SU-DHL-6 (cell line): ENCODE results near the gene NDC80.

Source experiments
- H2AFZ ChIP-seq: fragments of 200-600 bp; sonication (generic); 2 replicates; pipeline ENCODE4 v1.6.1; 2014; ENCODE audit warnings: low read depth, mild to moderate bottlenecking, moderate library complexity, mixed read lengths, antibody characterized with exemption, low read length; ENCODE audit not compliant: severe bottlenecking
- H3F3A ChIP-seq: fragments of 200-600 bp; shearing (Covaris generic); 2 replicates; pipeline ENCODE4 v1.6.0; 2016; ENCODE audit warnings: antibody characterized with exemption, mild to moderate bottlenecking; ENCODE audit not compliant: insufficient read depth
- H3K27ac ChIP-seq: fragments of 200-600 bp; sonication (generic); 2 replicates; pipeline ENCODE4 v1.5.1; 2016; ENCODE audit warnings: low read depth, mild to moderate bottlenecking, low read length, moderate library complexity, mixed read lengths
- H3K27me3 ChIP-seq: fragments of 200-600 bp; sonication (generic), shearing (Covaris generic); 2 replicates; pipeline ENCODE4 v1.6.0; 2014; ENCODE audit warnings: mild to moderate bottlenecking, low read length
- H3K36me3 ChIP-seq: fragments of 200-600 bp; sonication (generic); 2 replicates; pipeline ENCODE4 v1.6.1; 2014; ENCODE audit warnings: mild to moderate bottlenecking, low read length, mixed read lengths
- H3K4me2 ChIP-seq: fragments of 300-600, 200-600 bp; shearing (Covaris generic), sonication (generic); 2 replicates; pipeline ENCODE4 v1.6.0; 2014; ENCODE audit warnings: low read length, low read depth, mild to moderate bottlenecking; ENCODE audit not compliant: poor library complexity, severe bottlenecking
- H3K4me3 ChIP-seq: fragments of 200-600 bp; sonication (generic); 2 replicates; pipeline ENCODE4 v1.5.1; 2014; ENCODE audit warnings: antibody characterized with exemption, low read length, mild to moderate bottlenecking, mixed read lengths; ENCODE audit not compliant: insufficient read depth, poor library complexity, severe bottlenecking
- H3K79me2 ChIP-seq: fragments of 200-600 bp; sonication (generic); 2 replicates; pipeline ENCODE4 v1.6.1; 2014; ENCODE audit warnings: mild to moderate bottlenecking, low read length, moderate library complexity; ENCODE audit not compliant: insufficient read depth
- H3K9ac ChIP-seq: fragments of 200-600 bp; sonication (generic); 2 replicates; pipeline ENCODE4 v1.7.0; 2014; ENCODE audit warnings: mild to moderate bottlenecking, low read length
- H3K9me2 ChIP-seq: fragments of 200-600 bp; sonication (generic); replicated peaks from 2 replicates; pipeline ENCODE4 v1.6.1; 2014; ENCODE audit warnings: low read length; ENCODE audit not compliant: insufficient read depth
- H3K9me3 ChIP-seq: fragments of 200-600 bp; sonication (generic); 2 replicates; pipeline ENCODE4 v1.6.1; 2014; ENCODE audit warnings: low read length, mixed read lengths; ENCODE audit not compliant: insufficient read depth
- H4K20me1 ChIP-seq: fragments of 200-600 bp; sonication (generic); 2 replicates; pipeline ENCODE4 v1.6.1; 2014; ENCODE audit warnings: low read depth, mild to moderate bottlenecking, antibody characterized with exemption, low read length, moderate library complexity, mixed read lengths
- EZH2phosphoT487 ChIP-seq: fragments of 200-600 bp; sonication (generic), shearing (Covaris generic); conservative IDR thresholded peaks from 2 replicates; pipeline ENCODE4 v1.6.1; 2018; ENCODE audit warnings: mild to moderate bottlenecking, antibody characterized with exemption, low read length, moderate library complexity, mixed read lengths
- TF ChIP-seq, protein P1 (sequence below): fragments of 200-600 bp; sonication (generic); IDR thresholded peaks from one replicate; pipeline ENCODE4 v1.5.1; 2017; ENCODE audit warnings: antibody characterized with exemption, mild to moderate bottlenecking, low read length, moderate library complexity; ENCODE audit not compliant: insufficient read depth, poor library complexity, severe bottlenecking

The NDC80 gene

DNA sequence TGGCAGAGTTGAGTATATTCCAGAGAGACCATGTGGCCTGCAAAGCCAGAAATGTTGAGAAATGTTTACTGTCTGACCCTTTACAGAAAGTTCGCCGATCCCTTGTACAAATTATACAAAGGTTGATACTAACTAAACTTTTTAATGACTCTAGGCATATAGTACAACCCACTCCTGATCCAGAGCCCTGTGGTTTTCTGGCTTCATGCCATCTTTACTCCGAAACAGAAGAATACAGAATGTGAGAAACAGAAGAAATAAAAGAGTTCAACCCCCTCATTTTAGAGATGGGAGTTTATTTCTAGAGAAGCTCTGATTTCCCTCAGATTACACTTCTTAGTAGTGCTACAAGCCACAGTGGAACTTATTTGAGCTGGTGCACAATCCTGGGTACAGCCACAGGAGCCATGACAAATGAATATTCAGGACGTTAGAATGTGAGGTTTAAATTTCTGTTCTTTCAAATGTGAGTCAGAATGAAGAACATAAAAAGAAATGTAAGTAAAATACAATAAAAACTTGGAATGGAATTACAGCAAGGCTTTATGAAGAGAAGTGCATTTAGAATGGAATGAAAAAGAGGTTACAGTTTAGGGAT, 46.1 kb downstream of the NDC80 start:
- Histone ChIP-seq H2AFZ (no peak overlapping the region), H3K9ac (no peak overlapping the region), H3K9me3 (no peaks in the 10 kb centered on the region), H3K27me3 (no peaks in the 10 kb centered on the region), H3K36me3 (peaks cover 18% of the 10 kb centered on the region; the same call in 1 of the 2 replicates), H3K4me2 (no peak overlapping the region), H3K27ac (no peak overlapping the region), H3K9me2 (no peaks in the 10 kb centered on the region), H4K20me1 (no peaks in the 10 kb centered on the region), H3F3A (peaks cover 23% of the 10 kb centered on the region; the same call in 1 of the 2 replicates), H3K4me3 (no peak overlapping the region), H3K79me2 (no peaks in the 10 kb centered on the region)
- no peak for TF ChIP-seq EZH2phosphoT487
- TF ChIP-seq, protein P1, sequence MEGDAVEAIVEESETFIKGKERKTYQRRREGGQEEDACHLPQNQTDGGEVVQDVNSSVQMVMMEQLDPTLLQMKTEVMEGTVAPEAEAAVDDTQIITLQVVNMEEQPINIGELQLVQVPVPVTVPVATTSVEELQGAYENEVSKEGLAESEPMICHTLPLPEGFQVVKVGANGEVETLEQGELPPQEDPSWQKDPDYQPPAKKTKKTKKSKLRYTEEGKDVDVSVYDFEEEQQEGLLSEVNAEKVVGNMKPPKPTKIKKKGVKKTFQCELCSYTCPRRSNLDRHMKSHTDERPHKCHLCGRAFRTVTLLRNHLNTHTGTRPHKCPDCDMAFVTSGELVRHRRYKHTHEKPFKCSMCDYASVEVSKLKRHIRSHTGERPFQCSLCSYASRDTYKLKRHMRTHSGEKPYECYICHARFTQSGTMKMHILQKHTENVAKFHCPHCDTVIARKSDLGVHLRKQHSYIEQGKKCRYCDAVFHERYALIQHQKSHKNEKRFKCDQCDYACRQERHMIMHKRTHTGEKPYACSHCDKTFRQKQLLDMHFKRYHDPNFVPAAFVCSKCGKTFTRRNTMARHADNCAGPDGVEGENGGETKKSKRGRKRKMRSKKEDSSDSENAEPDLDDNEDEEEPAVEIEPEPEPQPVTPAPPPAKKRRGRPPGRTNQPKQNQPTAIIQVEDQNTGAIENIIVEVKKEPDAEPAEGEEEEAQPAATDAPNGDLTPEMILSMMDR, result no peak

DNA sequence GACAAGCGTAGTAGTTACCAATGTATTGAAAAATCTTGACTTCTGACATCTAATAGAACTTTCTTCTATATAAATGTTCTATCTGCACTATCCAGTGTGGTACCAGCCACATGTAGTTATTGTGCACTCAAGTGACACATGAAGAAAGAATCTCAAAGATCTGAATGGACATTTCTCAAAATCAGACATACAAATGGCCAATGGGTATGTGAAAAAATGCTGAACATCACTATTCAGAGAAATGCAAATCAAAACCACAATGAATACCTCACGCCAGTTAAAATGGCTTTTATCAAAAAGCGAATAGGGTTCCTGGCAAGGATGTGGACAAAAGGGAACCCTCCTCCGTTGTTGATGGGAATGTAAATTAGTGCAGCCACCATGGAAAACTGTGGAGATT, 46.7 kb downstream of the NDC80 start:
- Histone ChIP-seq H4K20me1 (no peaks in the 10 kb centered on the region), H3K9ac (no peak overlapping the region), H3K4me3 (no peak overlapping the region), H3K79me2 (no peaks in the 10 kb centered on the region), H3K27ac (no peak overlapping the region), H3K27me3 (no peaks in the 10 kb centered on the region), H2AFZ (no peak overlapping the region), H3K9me2 (no peaks in the 10 kb centered on the region), H3F3A (peaks cover 20% of the 10 kb centered on the region; the same call in 1 of the 2 replicates), H3K36me3 (peaks cover 13% of the 10 kb centered on the region; the same call in 1 of the 2 replicates), H3K4me2 (no peak overlapping the region), H3K9me3 (no peaks in the 10 kb centered on the region)
- no peak for TF ChIP-seq EZH2phosphoT487
- TF ChIP-seq, protein P1, result no peak

DNA sequence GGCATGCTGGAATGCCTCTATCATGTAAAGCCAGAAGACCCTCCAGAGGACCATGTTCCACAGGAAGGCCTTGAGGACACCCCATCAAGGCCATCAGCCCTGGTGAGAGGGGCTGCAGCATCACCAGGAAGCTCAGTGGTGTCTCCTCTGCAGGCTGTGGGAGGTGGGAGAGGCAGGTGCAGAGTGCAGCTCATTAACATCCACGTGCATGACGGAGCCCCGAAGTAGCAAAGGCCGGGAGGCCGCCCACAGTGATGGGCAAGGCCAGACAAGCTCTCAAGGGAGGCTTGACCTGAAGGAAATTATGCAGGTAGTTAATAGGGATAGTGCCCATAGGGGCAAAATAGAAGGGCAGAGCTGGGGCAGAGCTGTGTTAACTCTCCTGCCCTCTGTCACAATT, 53.9 kb downstream of the NDC80 start:
- no peaks in the 10 kb centered on the region for H4K20me1 ChIP-seq
- H2AFZ ChIP-seq, result no peak overlapping the region
- H3K9ac ChIP-seq, result no peak overlapping the region
- H3K4me2 ChIP-seq, result no peak overlapping the region
- H3K4me3 ChIP-seq, result no peak overlapping the region
- no peaks in the 10 kb centered on the region for H3K9me2 ChIP-seq
- no peaks in the 10 kb centered on the region for H3K79me2 ChIP-seq
- H3K9me3 ChIP-seq, result no peaks in the 10 kb centered on the region
- no peak overlapping the region for H3K27ac ChIP-seq
- H3F3A ChIP-seq, result no peaks in the 10 kb centered on the region
- H3K27me3 ChIP-seq, result no peaks in the 10 kb centered on the region
- no peaks in the 10 kb centered on the region for H3K36me3 ChIP-seq
- TF ChIP-seq, protein P1, result no peak
- no peak for TF ChIP-seq EZH2phosphoT487
